Measurements from ENCODE around the gene SHE. TPM values are rescaled to one million over a fixed set of nuclear protein-coding genes. Genes with fewer than 3 reads are reported as not detected.

The SHE gene
- polyA plus RNA-seq, 1 experiment = not detected

GRCh38 chr1:154467434-154468102 lies 34.6 kb downstream of the SHE start:
- DNase-seq (ENCODE audit: low read depth, low spot score) = no peak
- POLR2A ChIA-PET = no interaction called here
- H3K27ac ChIP-seq (ENCODE audit: low read depth, low read length) = no peak overlapping the region
- no peak overlapping the region for H3K4me3 ChIP-seq (ENCODE audit: low read depth, low read length)
- no peaks in the 10 kb centered on the region; the same call in 1 of the 2 replicates for H3K9me3 ChIP-seq (ENCODE audit: control insufficient read depth, insufficient read depth, low read length)
- CTCF ChIA-PET = interaction anchor here (0.6 to 1.5 kb wide), 2 partner anchors 92 to 131 kb away, joined by 3 to 4 read pairs; no protein-coding TSS in a partner anchor
- no peak for TF ChIP-seq CTCF (IDR thresholded peaks at IDR 0.05; ENCODE audit: low read depth, low read length)
- no peaks in the 10 kb centered on the region for H3K27me3 ChIP-seq (ENCODE audit: control insufficient read depth, insufficient read depth, low read length)

DNA sequence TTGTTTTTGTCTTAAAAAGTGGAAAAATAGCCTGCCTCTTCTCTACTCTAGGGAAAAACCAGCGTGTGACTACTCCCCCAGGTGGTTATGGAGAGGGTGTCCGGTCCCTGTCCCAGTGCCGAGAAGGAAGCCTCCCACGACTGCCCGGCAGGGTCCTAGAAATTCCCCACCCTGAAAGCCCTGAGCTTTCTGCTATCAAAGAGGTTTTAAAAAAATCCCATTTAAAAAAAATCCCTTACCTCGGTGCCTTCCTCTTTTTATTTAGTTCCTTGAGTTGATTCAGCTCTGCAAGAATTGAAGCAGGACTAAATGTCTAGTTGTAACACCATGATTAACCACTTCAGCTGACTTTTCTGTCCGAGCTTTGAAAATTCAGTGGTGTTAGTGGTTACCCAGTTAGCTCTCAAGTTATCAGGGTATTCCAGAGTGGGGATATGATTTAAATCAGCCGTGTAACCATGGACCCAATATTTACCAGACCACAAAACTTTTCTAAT lies 35.2 kb downstream of the SHE start:
- DNase-seq (ENCODE audit: low read depth, low spot score) = no peak
- ChIA-PET CTCF (interaction anchor here (0.6 to 1.5 kb wide), 3 partner anchors 93 to 132 kb away, joined by 3 to 4 read pairs (median 4); no protein-coding TSS in a partner anchor), POLR2A (no interaction called here)
- H3K9me3 ChIP-seq (ENCODE audit: control insufficient read depth, insufficient read depth, low read length) = no peaks in the 10 kb centered on the region; the same call in 1 of the 2 replicates
- TF ChIP-seq CTCF (IDR thresholded peaks at IDR 0.05; ENCODE audit: low read depth, low read length) = 0 out of 2 replicates have a peak, but pooled peaks have one; percentile 14
- H3K4me3 ChIP-seq (ENCODE audit: low read depth, low read length) = no peak overlapping the region
- no peaks in the 10 kb centered on the region for H3K27me3 ChIP-seq (ENCODE audit: control insufficient read depth, insufficient read depth, low read length)
- H3K27ac ChIP-seq (ENCODE audit: low read depth, low read length) = no peak overlapping the region

GRCh38 chr1:154466206-154466605 lies 36.0 kb downstream of the SHE start:
- no peaks in the 10 kb centered on the region for H3K27me3 ChIP-seq (ENCODE audit: control insufficient read depth, insufficient read depth, low read length)
- H3K27ac ChIP-seq (ENCODE audit: low read depth, low read length) = no peak overlapping the region
- H3K9me3 ChIP-seq (ENCODE audit: control insufficient read depth, insufficient read depth, low read length) = no peaks in the 10 kb centered on the region; the same call in 1 of the 2 replicates
- ChIA-PET POLR2A (no interaction called here), CTCF (interaction anchor here (1.5 kb wide), 1 partner anchor 131 kb away, joined by 4 read pairs; no protein-coding TSS in a partner anchor)
- TF ChIP-seq CTCF (IDR thresholded peaks at IDR 0.05; ENCODE audit: low read depth, low read length) = no peak
- no peak overlapping the region for H3K4me3 ChIP-seq (ENCODE audit: low read depth, low read length)
- DNase-seq (ENCODE audit: low read depth, low spot score) = no peak

DNA sequence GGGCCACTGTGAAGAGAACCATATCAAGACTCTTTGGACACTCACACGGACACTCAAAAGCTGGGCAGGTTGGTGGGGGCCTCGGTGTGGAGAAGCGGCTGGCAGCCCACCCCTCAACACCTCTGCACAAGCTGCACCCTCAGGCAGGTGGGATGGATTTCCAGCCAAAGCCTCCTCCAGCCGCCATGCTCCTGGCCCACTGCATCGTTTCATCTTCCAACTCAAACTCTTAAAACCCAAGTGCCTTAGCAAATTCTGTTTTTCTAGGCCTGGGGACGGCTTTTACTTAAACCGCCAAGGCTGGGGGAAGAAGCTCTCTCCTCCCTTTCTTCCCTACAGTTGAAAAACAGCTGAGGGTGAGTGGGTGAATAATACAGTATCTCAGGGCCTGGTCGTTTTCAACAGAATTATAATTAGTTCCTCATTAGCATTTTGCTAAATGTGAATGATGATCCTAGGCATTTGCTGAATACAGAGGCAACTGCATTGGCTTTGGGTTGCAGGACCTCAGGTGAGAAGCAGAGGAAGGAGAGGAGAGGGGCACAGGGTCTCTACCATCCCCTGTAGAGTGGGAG lies 36.5 kb downstream of the SHE start:
- ChIA-PET CTCF (interaction anchor here (1.5 kb wide), 1 partner anchor 131 kb away, joined by 4 read pairs; no protein-coding TSS in a partner anchor), POLR2A (no interaction called here)
- Histone ChIP-seq H3K4me3 (ENCODE audit: low read depth, low read length) (no peak overlapping the region), H3K9me3 (ENCODE audit: control insufficient read depth, insufficient read depth, low read length) (no peaks in the 10 kb centered on the region; the same call in 1 of the 2 replicates), H3K27me3 (ENCODE audit: control insufficient read depth, insufficient read depth, low read length) (no peaks in the 10 kb centered on the region), H3K27ac (ENCODE audit: low read depth, low read length) (no peak overlapping the region)
- TF ChIP-seq CTCF (IDR thresholded peaks at IDR 0.05; ENCODE audit: low read depth, low read length) = no peak
- no peak for DNase-seq (ENCODE audit: low read depth, low spot score)

All from AG04450 (cell line).